Stimulated activated CD8-positive, alpha-beta memory T cell treated with anti-CD3 and anti-CD28 coated beads, Interleukin-12 subunit alpha, Interleukin-12 subunit beta, amount 100 ng/mL, for 24 hours (primary cell): ENCODE results near the gene PRLR.

Experiments used
- DNase-seq: peaks from one replicate; pipeline ENCODE4 v3.0.0-alpha.2; 2020; ENCODE audit errors: extremely low read depth

The PRLR gene

GRCh38 chr5:35233601-35234000 is 3.3 kb upstream of the PRLR start:
- DNase-seq = no peak

DNA sequence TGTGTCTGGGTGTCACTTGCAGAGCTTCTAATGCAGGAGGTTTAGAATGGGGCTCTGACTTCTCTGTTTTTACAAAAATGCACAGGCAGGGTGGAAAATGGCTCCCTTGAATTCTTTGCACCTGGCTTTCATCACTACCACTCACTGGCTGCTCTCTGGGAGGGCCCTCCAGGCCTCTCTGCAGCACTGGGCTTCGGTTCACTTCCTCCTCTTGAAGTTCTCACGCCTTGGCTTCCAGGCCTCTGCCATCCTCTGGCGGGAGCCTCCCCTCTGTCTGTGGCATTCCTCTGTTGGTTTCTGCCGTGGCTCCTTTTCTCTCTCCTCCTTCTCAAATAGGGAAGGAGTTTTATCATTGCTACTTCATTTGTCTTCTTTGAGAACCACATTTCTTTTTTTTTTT is 2.8 kb upstream of the PRLR start:
- DNase-seq = no peak

DNA sequence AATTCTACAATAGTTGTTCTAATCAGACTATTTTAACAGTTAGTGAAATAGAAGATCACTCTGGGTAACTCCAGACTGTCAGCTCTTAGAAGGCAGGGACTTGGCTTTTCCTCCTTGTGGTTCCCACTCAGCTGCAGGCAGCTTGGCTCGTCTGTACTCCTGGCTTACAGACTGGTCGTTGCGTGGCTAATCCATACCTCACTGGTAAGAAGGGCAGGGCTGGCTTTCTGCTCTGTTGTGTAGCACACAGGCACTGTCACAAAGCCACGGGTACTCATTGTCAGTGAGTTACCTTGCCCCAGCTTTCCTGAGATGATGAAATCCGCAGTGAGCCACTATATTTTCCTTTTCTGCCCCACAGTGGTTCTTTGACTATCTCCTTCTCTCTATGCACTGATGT is 1.8 kb upstream of the PRLR start:
- DNase-seq = no peak

DNA sequence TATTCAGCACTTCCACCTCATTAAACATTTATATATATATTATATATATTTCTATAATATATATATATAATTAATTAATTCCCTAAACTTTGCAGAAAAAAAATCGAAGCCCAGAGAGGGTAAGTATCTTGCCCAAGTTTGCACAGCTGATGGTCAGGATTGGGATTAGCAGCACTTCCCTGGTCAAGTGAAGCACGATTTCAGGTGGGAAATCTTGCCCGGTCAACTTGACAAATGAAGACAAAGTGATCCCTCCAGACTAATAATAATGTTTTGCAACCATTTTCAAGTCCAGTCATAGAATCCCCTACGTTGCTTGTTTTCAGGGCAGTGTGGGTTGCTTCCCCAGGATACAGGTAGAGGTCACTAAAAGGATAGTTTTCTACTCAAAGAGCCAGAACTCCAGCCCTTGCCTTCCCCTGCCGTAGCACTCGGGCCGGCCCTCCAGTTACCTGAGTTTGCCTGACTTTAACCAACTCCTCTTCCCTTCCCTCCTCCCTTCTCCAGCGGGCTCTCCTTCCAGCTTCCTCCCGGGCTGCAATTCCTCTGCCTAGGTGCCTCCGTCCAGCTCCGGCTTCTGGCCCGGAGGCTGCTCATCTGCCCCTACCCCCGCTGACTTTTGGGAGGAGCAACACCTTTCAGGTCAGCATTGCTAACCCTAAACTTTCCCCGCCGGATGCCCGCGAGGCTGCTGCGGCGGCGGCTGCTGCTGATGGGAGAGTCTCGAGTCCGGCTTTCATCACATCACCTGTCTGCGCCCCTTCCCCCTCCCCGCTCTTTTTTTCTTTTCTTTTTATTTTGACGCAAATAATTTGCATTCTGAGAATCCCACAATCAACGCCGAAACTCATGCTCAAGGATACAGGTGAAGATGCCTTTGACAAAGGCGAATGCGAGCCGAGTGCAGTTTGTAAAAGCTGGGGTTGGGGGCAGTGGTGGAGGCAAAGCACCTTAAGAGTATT is 930 bp downstream of the PRLR start:
- no peak for DNase-seq

GRCh38 chr5:35228310-35228709 is 2.0 kb downstream of the PRLR start:
- no peak for DNase-seq

DNA sequence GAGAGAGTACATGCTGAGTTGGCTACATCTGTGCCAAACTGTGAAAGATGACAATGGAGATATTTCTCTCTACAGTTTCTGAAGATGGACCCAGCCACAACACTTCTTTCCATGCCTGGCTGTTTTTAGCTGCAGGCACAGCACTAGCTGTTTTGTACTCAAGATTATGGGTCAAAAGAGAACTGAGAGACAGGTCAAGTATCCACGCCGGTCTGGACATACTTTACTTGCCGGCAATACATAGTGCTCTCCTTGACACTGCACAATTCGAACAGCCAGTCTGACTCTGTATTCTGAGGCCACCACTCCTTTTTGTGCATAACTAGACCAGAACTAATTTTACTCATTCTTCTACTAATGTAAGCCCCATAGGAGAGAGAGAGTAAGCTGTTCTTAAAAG is 2.6 kb downstream of the PRLR start:
- DNase-seq = no peak

GRCh38 chr5:35223787-35224395 is 6.4 kb downstream of the PRLR start:
- DNase-seq = no peak

DNA sequence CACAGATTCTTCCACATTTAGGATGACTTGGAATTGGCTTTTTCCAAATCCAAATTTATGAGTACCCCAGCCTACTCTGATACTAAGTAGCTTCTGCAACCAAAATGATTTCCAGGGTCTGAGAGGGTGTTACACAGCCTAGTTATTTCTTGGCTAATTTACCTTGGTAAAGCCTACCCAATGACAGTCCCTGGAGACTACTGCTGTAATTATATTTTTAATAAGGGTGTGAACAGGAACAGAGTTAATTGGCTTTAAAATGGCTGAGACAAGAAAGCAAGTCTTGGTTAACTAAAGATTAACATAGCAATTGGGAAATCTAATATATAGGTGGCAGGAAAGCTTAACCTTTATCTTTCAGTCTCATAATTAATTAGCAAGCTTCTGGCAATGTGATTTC is 9.3 kb downstream of the PRLR start:
- DNase-seq = no peak

- no peak for DNase-seq
Measured at GRCh38 chr5:35218981-35219380, 11.3 kb downstream of the PRLR start.

GRCh38 chr5:35214051-35214450 is 16.2 kb downstream of the PRLR start:
- DNase-seq = no peak

- no peak for DNase-seq
Measured at GRCh38 chr5:35213608-35214007, 16.7 kb downstream of the PRLR start.

DNA sequence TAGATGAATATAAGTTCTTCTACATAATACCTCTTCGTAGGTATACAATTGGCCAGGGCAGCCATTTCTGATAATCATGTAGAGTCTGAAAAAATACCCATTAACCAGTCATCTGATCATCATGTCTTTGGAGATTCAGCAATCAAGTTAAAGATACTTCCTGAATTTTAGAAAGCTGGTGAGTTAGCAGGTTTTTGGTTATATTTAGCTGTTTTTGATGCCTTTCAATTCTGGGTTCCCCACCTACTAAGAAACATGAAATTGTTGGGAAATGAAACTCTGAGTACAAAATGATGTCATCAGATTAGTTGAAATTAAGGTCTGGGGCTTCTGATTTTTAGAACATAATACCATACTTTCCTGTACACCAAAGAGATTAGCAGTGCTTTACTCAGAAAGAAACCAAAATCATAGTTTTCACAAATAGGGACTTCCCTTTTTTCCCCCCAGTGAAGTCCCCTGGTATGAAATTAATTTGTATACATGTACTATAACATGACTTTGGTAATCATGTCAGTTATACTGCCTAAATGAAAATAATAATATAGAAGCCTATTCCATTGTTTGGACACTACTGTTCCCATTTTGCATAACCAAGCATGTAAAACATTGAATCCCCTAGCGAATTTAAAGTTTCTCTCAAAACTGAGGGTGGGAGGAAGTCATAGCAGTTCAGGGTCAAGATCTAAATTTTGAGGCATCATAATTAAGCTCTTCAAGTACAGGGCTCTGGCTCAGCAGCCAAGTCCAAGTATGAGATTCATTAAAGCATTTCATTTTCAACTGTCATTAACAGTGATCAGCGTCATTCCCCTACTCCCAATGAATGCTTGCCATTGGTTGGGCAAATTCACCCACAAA is 17.9 kb downstream of the PRLR start:
- no peak for DNase-seq

GRCh38 chr5:35209862-35210261 is 20.4 kb downstream of the PRLR start:
- DNase-seq = no peak

- no peak for DNase-seq
Measured at GRCh38 chr5:35205606-35206005, 24.7 kb downstream of the PRLR start.

DNA sequence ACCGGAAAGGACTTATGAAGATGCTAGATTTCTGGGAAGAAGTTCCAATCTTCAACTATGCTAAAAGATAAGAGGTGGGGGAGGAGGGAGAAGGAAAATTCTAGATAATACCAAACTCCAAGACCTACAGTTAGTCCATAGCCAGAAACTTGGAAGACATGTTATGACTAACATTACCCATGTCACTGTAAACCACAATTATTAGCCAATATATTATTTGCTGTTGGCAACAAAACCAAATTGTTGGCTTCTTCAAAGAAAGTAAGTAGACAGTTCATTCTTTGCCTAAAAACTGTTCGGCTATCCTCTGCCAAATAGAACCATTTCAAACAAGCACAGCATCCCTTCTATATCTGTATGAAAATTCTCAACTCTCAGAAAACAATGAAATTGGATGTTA is 25.1 kb downstream of the PRLR start:
- DNase-seq = no peak

GRCh38 chr5:35203403-35203802 is 26.9 kb downstream of the PRLR start:
- DNase-seq = no peak

- no peak for DNase-seq
Measured at GRCh38 chr5:35202319-35203111, 27.8 kb downstream of the PRLR start.

DNA sequence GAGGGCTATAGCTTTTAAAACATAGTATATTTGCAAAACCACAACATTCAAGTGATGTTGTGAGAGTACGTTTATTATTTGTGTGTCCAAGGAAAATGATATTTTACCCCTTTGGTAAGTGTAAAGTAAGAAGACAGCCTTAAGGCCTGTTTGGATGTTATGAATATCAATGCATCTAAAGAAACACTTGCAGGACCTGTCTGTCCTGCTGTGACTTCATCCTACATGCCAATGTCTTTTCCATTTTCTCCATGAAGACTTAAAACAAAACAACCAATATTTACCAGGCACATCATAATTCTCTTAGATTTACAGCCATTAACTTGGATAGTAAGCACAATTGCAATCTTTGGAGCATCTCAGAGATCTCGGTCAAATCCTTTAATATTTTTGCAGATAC is 29.0 kb downstream of the PRLR start:
- no peak for DNase-seq

- DNase-seq = no peak
Measured at GRCh38 chr5:35199886-35200285, 30.4 kb downstream of the PRLR start.

GRCh38 chr5:35198686-35199085 is 31.6 kb downstream of the PRLR start:
- no peak for DNase-seq

DNA sequence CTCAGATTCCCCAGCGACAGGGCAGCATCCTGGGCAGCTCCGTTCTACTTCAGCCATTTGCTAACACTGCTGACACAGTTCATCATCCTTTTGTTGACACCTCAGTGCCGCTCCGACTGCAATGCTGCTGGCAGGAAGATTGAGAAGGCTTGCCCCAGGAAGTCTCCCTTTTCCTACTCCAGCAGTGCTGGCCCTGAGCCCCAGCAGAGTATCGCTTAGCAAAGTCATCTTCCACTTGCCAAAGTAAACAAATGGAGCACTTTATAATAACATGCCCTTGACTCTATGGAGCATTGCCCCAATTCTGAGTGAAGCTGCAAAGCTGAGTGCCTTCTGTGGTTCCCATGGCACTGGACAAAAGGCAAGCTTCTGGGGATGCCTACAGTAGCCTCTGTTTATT is 32.2 kb downstream of the PRLR start:
- no peak for DNase-seq

- DNase-seq = no peak
Measured at GRCh38 chr5:35197351-35197750, 32.9 kb downstream of the PRLR start.
